GM23338 (cell line): ENCODE data around the gene PHC1.
"Not testable (repeated sequence)": the region's sequence is repeated elsewhere in the genome, so short reads cannot be mapped to it uniquely, and the experiment has no call there.

Experiments
- EZH2 ChIP-seq: fragments of 200-600 bp; sonication (generic); IDR thresholded peaks from one replicate; pipeline ENCODE4 v1.8.0; 2017; ENCODE audit warnings: antibody characterized with exemption, mild to moderate bottlenecking, low read depth; ENCODE audit not compliant: unreplicated experiment
- EZH2phosphoT487 ChIP-seq: fragments of 200-600 bp; sonication (generic); IDR thresholded peaks from one replicate; pipeline ENCODE4 v1.8.1; 2018; ENCODE audit warnings: antibody characterized with exemption; ENCODE audit not compliant: unreplicated experiment
- POLR2AphosphoS5 ChIP-seq: IDR thresholded peaks from 2 replicates; pipeline ENCODE4 v1.6.1; 2016; ENCODE audit warnings: antibody characterized with exemption, low read depth
- TF ChIP-seq, protein P1 (sequence below), 2 experiments: fragments of 200-600 bp in 1 of 2; sonication (generic) in 1 of 2; conservative IDR thresholded peaks; 2 replicates each; pipeline versions ENCODE4 v1.5.1 to v1.6.1; 2016 to 2017; ENCODE audit warnings: antibody characterized with exemption in 2 of 2, low read depth in 2 of 2, mild to moderate bottlenecking in 2 of 2, moderate library complexity in 1 of 2
- TF ChIP-seq, protein P2 (sequence below): IDR thresholded peaks from one replicate; pipeline ENCODE4 v1.6.1; 2018; ENCODE audit warnings: antibody characterized with exemption; ENCODE audit not compliant: unreplicated experiment

DNA sequence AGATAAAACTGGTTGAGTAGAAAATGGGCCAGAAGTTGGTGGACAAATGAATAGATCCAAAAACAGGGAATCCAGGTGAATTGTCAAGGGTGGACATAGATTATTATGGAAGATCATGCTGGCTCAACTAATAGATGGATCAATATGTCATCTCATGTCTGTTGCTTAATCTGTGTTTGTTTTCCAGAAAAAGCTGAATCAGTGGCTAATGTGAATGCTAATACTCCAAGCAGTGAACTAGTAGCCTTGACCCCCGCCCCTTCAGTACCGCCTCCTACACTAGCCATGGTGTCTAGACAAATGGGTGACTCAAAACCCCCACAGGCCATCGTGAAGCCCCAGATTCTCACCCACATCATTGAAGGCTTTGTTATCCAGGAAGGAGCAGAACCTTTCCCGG lies 19.8 kb downstream of the PHC1 start:
- TF ChIP-seq, protein P1, sequence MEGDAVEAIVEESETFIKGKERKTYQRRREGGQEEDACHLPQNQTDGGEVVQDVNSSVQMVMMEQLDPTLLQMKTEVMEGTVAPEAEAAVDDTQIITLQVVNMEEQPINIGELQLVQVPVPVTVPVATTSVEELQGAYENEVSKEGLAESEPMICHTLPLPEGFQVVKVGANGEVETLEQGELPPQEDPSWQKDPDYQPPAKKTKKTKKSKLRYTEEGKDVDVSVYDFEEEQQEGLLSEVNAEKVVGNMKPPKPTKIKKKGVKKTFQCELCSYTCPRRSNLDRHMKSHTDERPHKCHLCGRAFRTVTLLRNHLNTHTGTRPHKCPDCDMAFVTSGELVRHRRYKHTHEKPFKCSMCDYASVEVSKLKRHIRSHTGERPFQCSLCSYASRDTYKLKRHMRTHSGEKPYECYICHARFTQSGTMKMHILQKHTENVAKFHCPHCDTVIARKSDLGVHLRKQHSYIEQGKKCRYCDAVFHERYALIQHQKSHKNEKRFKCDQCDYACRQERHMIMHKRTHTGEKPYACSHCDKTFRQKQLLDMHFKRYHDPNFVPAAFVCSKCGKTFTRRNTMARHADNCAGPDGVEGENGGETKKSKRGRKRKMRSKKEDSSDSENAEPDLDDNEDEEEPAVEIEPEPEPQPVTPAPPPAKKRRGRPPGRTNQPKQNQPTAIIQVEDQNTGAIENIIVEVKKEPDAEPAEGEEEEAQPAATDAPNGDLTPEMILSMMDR (conservative IDR thresholded peaks at IDR 0.05; ENCODE audit: low read depth in 2 of 2) = not testable (repeated sequence)
- TF ChIP-seq, protein P2, sequence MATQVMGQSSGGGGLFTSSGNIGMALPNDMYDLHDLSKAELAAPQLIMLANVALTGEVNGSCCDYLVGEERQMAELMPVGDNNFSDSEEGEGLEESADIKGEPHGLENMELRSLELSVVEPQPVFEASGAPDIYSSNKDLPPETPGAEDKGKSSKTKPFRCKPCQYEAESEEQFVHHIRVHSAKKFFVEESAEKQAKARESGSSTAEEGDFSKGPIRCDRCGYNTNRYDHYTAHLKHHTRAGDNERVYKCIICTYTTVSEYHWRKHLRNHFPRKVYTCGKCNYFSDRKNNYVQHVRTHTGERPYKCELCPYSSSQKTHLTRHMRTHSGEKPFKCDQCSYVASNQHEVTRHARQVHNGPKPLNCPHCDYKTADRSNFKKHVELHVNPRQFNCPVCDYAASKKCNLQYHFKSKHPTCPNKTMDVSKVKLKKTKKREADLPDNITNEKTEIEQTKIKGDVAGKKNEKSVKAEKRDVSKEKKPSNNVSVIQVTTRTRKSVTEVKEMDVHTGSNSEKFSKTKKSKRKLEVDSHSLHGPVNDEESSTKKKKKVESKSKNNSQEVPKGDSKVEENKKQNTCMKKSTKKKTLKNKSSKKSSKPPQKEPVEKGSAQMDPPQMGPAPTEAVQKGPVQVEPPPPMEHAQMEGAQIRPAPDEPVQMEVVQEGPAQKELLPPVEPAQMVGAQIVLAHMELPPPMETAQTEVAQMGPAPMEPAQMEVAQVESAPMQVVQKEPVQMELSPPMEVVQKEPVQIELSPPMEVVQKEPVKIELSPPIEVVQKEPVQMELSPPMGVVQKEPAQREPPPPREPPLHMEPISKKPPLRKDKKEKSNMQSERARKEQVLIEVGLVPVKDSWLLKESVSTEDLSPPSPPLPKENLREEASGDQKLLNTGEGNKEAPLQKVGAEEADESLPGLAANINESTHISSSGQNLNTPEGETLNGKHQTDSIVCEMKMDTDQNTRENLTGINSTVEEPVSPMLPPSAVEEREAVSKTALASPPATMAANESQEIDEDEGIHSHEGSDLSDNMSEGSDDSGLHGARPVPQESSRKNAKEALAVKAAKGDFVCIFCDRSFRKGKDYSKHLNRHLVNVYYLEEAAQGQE = not testable (repeated sequence)
- TF ChIP-seq POLR2AphosphoS5, EZH2phosphoT487, EZH2: not testable (repeated sequence)
